Measurements from ENCODE around the gene PRRC1.

DNA sequence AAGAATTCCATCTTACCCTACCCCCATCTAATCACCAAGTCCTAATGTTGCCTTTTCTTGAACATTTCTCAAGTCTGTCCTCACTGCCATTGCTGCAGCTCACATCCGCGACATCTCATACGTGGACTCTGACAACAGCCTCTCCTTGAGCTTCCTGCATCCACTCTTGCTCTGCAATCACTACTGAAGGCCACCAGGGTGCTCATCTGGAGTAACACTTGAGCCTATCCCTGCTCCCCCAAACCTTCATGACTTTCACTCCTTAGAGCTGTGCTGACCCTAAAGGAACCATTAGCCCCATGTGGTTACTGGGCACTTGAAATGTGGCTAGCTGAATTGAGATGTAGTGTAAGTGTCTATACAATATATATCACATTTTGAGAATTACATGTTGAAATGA, 85.0 kb downstream of the PRRC1 start:
- TF ChIP-seq, protein P1, sequence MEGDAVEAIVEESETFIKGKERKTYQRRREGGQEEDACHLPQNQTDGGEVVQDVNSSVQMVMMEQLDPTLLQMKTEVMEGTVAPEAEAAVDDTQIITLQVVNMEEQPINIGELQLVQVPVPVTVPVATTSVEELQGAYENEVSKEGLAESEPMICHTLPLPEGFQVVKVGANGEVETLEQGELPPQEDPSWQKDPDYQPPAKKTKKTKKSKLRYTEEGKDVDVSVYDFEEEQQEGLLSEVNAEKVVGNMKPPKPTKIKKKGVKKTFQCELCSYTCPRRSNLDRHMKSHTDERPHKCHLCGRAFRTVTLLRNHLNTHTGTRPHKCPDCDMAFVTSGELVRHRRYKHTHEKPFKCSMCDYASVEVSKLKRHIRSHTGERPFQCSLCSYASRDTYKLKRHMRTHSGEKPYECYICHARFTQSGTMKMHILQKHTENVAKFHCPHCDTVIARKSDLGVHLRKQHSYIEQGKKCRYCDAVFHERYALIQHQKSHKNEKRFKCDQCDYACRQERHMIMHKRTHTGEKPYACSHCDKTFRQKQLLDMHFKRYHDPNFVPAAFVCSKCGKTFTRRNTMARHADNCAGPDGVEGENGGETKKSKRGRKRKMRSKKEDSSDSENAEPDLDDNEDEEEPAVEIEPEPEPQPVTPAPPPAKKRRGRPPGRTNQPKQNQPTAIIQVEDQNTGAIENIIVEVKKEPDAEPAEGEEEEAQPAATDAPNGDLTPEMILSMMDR (tag by site-specific recombination; IDR thresholded peaks at IDR 0.05) = no peak
- TF ChIP-seq, protein P2, sequence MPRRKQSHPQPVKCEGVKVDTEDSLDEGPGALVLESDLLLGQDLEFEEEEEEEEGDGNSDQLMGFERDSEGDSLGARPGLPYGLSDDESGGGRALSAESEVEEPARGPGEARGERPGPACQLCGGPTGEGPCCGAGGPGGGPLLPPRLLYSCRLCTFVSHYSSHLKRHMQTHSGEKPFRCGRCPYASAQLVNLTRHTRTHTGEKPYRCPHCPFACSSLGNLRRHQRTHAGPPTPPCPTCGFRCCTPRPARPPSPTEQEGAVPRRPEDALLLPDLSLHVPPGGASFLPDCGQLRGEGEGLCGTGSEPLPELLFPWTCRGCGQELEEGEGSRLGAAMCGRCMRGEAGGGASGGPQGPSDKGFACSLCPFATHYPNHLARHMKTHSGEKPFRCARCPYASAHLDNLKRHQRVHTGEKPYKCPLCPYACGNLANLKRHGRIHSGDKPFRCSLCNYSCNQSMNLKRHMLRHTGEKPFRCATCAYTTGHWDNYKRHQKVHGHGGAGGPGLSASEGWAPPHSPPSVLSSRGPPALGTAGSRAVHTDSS (tag by site-specific recombination; IDR thresholded peaks at IDR 0.05) = no peak
